ENCODE data around the gene ZMIZ1.

The ZMIZ1 gene

GRCh38 chr10:79152423-79152817, 83.7 kb downstream of the ZMIZ1 start:
- POLR2A ChIA-PET: no interaction called here
- WGBS (ENCODE audit: insufficient coverage): 98% methylated on average over 7 of the region's 7 CpGs
- no peaks in the 10 kb centered on the region for H3K9me3 ChIP-seq (ENCODE audit: control extremely low read depth in 1 of 5, control insufficient read depth in 4 of 5, insufficient read depth in 2 of 5, low read depth in 1 of 5, low read length in 4 of 5)
- no peak overlapping the region for H3K4me3 ChIP-seq (ENCODE audit: control insufficient read depth in 1 of 7, extremely low read depth in 1 of 7, insufficient read depth in 4 of 7, low read depth in 2 of 7, low read length in 6 of 7)
- no peaks in the 10 kb centered on the region for H3K27me3 ChIP-seq (replicated peaks in 2 of 5; ENCODE audit: control insufficient read depth in 4 of 5, insufficient read depth in 5 of 5, low read length in 4 of 5)
- CTCF ChIA-PET: interaction anchor here (1.0 to 42.3 kb wide), 4 partner anchors 8 to 43 kb away, joined by 3 to 517 read pairs (median 9); no protein-coding TSS in a partner anchor
- DNase-seq: no peak
- H3K27ac ChIP-seq (ENCODE audit: insufficient read depth in 1 of 2, low read depth in 1 of 2, low read length in 2 of 2, poor library complexity in 1 of 2, severe bottlenecking in 2 of 2): peak overlapping the region in 1 of 2 experiments; percentile 80
- peaks cover 0 to 89% (median 59%) of the 10 kb centered on the region in 4 experiments for H3K4me1 ChIP-seq (ENCODE audit: control extremely low read depth in 1 of 4, control insufficient read depth in 4 of 4, insufficient read depth in 4 of 4, low read length in 3 of 4)
- H3K36me3 ChIP-seq (ENCODE audit: control insufficient read depth in 4 of 4, insufficient read depth in 4 of 4, low read length in 3 of 4): peaks cover 0 to 85% (median 30%) of the 10 kb centered on the region in 4 experiments

GRCh38 chr10:79153745-79154144, 85.0 kb downstream of the ZMIZ1 start:
- Histone ChIP-seq H3K36me3 (ENCODE audit: control insufficient read depth in 4 of 4, insufficient read depth in 4 of 4, low read length in 3 of 4) (peaks cover 0 to 78% (median 32%) of the 10 kb centered on the region in 4 experiments), H3K9me3 (ENCODE audit: control extremely low read depth in 1 of 5, control insufficient read depth in 4 of 5, insufficient read depth in 2 of 5, low read depth in 1 of 5, low read length in 4 of 5) (no peaks in the 10 kb centered on the region), H3K27me3 (replicated peaks in 2 of 5; ENCODE audit: control insufficient read depth in 4 of 5, insufficient read depth in 5 of 5, low read length in 4 of 5) (no peaks in the 10 kb centered on the region), H3K4me3 (ENCODE audit: control insufficient read depth in 1 of 7, extremely low read depth in 1 of 7, insufficient read depth in 4 of 7, low read depth in 2 of 7, low read length in 6 of 7) (no peak overlapping the region), H3K4me1 (ENCODE audit: control extremely low read depth in 1 of 4, control insufficient read depth in 4 of 4, insufficient read depth in 4 of 4, low read length in 3 of 4) (peaks cover 0 to 89% (median 53%) of the 10 kb centered on the region in 4 experiments), H3K27ac (ENCODE audit: insufficient read depth in 1 of 2, low read depth in 1 of 2, low read length in 2 of 2, poor library complexity in 1 of 2, severe bottlenecking in 2 of 2) (peak overlapping the region in 1 of 2 experiments; percentile 80)
- 67% methylated on average over 7 of the region's 10 CpGs for WGBS (ENCODE audit: insufficient coverage)
- ChIA-PET CTCF (interaction anchor here (17.9 to 42.3 kb wide), 2 partner anchors 20 to 39 kb away, joined by 190 to 517 read pairs; no protein-coding TSS in a partner anchor), POLR2A (no interaction called here)
- DNase-seq: no peak

GRCh38 chr10:79155301-79156081, 86.7 kb downstream of the ZMIZ1 start:
- Histone ChIP-seq H3K36me3 (ENCODE audit: control insufficient read depth in 4 of 4, insufficient read depth in 4 of 4, low read length in 3 of 4) (peaks cover 0 to 74% (median 35%) of the 10 kb centered on the region in 4 experiments), H3K4me1 (ENCODE audit: control extremely low read depth in 1 of 4, control insufficient read depth in 4 of 4, insufficient read depth in 4 of 4, low read length in 3 of 4) (peaks cover 0 to 89% (median 45%) of the 10 kb centered on the region in 4 experiments)
- 80% methylated on average over 13 of the region's 14 CpGs for WGBS (ENCODE audit: insufficient coverage)

GRCh38 chr10:79156334-79157274, 87.8 kb downstream of the ZMIZ1 start:
- H3K36me3 ChIP-seq (ENCODE audit: control insufficient read depth in 4 of 4, insufficient read depth in 4 of 4, low read length in 3 of 4): peaks cover 0 to 75% (median 40%) of the 10 kb centered on the region in 4 experiments
- H3K27ac ChIP-seq (ENCODE audit: insufficient read depth in 1 of 2, low read depth in 1 of 2, low read length in 2 of 2, poor library complexity in 1 of 2, severe bottlenecking in 2 of 2): peak overlapping the region; percentile 41 to 70
- ChIA-PET POLR2A (no interaction called here), CTCF (interaction anchor here (1.4 to 42.3 kb wide), 8 partner anchors 7 to 36 kb away, joined by 3 to 517 read pairs (median 10); no protein-coding TSS in a partner anchor)
- H3K27me3 ChIP-seq (replicated peaks in 2 of 5; ENCODE audit: control insufficient read depth in 4 of 5, insufficient read depth in 5 of 5, low read length in 4 of 5): no peaks in the 10 kb centered on the region
- H3K4me1 ChIP-seq (ENCODE audit: control extremely low read depth in 1 of 4, control insufficient read depth in 4 of 4, insufficient read depth in 4 of 4, low read length in 3 of 4): peaks cover 0 to 83% (median 38%) of the 10 kb centered on the region in 4 experiments
- no peaks in the 10 kb centered on the region for H3K9me3 ChIP-seq (ENCODE audit: control extremely low read depth in 1 of 5, control insufficient read depth in 4 of 5, insufficient read depth in 2 of 5, low read depth in 1 of 5, low read length in 4 of 5)
- DNase-seq: no peak
- WGBS (ENCODE audit: insufficient coverage): 91% methylated on average over 18 of the region's 22 CpGs
- no peak overlapping the region for H3K4me3 ChIP-seq (ENCODE audit: control insufficient read depth in 1 of 7, extremely low read depth in 1 of 7, insufficient read depth in 4 of 7, low read depth in 2 of 7, low read length in 6 of 7)

More at GRCh38 chr10:79155301-79156081, 86.7 kb downstream of the ZMIZ1 start:
- no peak for DNase-seq
- ChIA-PET POLR2A (no interaction called here), CTCF (interaction anchor here (1.0 to 42.3 kb wide), 7 partner anchors 14 to 81 kb away, joined by 3 to 517 read pairs (median 7); no protein-coding TSS in a partner anchor)
- peak overlapping the region; percentile 9 to 80 for H3K27ac ChIP-seq (ENCODE audit: insufficient read depth in 1 of 2, low read depth in 1 of 2, low read length in 2 of 2, poor library complexity in 1 of 2, severe bottlenecking in 2 of 2)
- H3K27me3 ChIP-seq (replicated peaks in 2 of 5; ENCODE audit: control insufficient read depth in 4 of 5, insufficient read depth in 5 of 5, low read length in 4 of 5): no peaks in the 10 kb centered on the region
- H3K9me3 ChIP-seq (ENCODE audit: control extremely low read depth in 1 of 5, control insufficient read depth in 4 of 5, insufficient read depth in 2 of 5, low read depth in 1 of 5, low read length in 4 of 5): no peaks in the 10 kb centered on the region
- H3K4me3 ChIP-seq (ENCODE audit: control insufficient read depth in 1 of 7, extremely low read depth in 1 of 7, insufficient read depth in 4 of 7, low read depth in 2 of 7, low read length in 6 of 7): no peak overlapping the region

GRCh38 chr10:79158004-79158340, 89.2 kb downstream of the ZMIZ1 start:
- peak overlapping the region in 1 of 2 experiments; percentile 70 for H3K27ac ChIP-seq (ENCODE audit: insufficient read depth in 1 of 2, low read depth in 1 of 2, low read length in 2 of 2, poor library complexity in 1 of 2, severe bottlenecking in 2 of 2)

GRCh38 chr10:79158402-79159097, 89.8 kb downstream of the ZMIZ1 start:
- Histone ChIP-seq H3K9me3 (ENCODE audit: control extremely low read depth in 1 of 5, control insufficient read depth in 4 of 5, insufficient read depth in 2 of 5, low read depth in 1 of 5, low read length in 4 of 5) (no peaks in the 10 kb centered on the region), H3K4me3 (ENCODE audit: control insufficient read depth in 1 of 7, extremely low read depth in 1 of 7, insufficient read depth in 4 of 7, low read depth in 2 of 7, low read length in 6 of 7) (peak overlapping the region in 1 of 7 experiments; percentile 11), H3K4me1 (ENCODE audit: control extremely low read depth in 1 of 4, control insufficient read depth in 4 of 4, insufficient read depth in 4 of 4, low read length in 3 of 4) (peaks cover 0 to 85% (median 40%) of the 10 kb centered on the region in 4 experiments), H3K36me3 (ENCODE audit: control insufficient read depth in 4 of 4, insufficient read depth in 4 of 4, low read length in 3 of 4) (peaks cover 0 to 79% (median 47%) of the 10 kb centered on the region in 4 experiments), H3K27ac (ENCODE audit: insufficient read depth in 1 of 2, low read depth in 1 of 2, low read length in 2 of 2, poor library complexity in 1 of 2, severe bottlenecking in 2 of 2) (peak overlapping the region; percentile 20 to 70), H3K27me3 (replicated peaks in 2 of 5; ENCODE audit: control insufficient read depth in 4 of 5, insufficient read depth in 5 of 5, low read length in 4 of 5) (no peaks in the 10 kb centered on the region)
- WGBS (ENCODE audit: insufficient coverage): 66% methylated on average over 5 of the region's 9 CpGs
- DNase-seq: no peak
- ChIA-PET POLR2A (interaction anchor here (1.1 kb wide), 2 partner anchors 10 to 87 kb away, joined by 5 to 6 read pairs; no protein-coding TSS in a partner anchor), CTCF (interaction anchor here (0.9 to 42.3 kb wide), 8 partner anchors 9 to 34 kb away, joined by 3 to 517 read pairs (median 8); no protein-coding TSS in a partner anchor)

More at GRCh38 chr10:79158004-79158340, 89.2 kb downstream of the ZMIZ1 start:
- WGBS (ENCODE audit: insufficient coverage): 81% methylated on average over 5 of the region's 5 CpGs
- H3K27me3 ChIP-seq (replicated peaks in 2 of 5; ENCODE audit: control insufficient read depth in 4 of 5, insufficient read depth in 5 of 5, low read length in 4 of 5): no peaks in the 10 kb centered on the region
- ChIA-PET POLR2A (interaction anchor here (1.1 kb wide), 1 partner anchor 87 kb away, joined by 5 read pairs; no protein-coding TSS in a partner anchor), CTCF (interaction anchor here (0.5 to 42.3 kb wide), 7 partner anchors 9 to 1111 kb away, joined by 3 to 517 read pairs (median 12); no protein-coding TSS in a partner anchor)
- H3K4me3 ChIP-seq (ENCODE audit: control insufficient read depth in 1 of 7, extremely low read depth in 1 of 7, insufficient read depth in 4 of 7, low read depth in 2 of 7, low read length in 6 of 7): no peak overlapping the region
- H3K36me3 ChIP-seq (ENCODE audit: control insufficient read depth in 4 of 4, insufficient read depth in 4 of 4, low read length in 3 of 4): peaks cover 0 to 79% (median 48%) of the 10 kb centered on the region in 4 experiments
- peaks cover 0 to 85% (median 37%) of the 10 kb centered on the region in 4 experiments for H3K4me1 ChIP-seq (ENCODE audit: control extremely low read depth in 1 of 4, control insufficient read depth in 4 of 4, insufficient read depth in 4 of 4, low read length in 3 of 4)
- DNase-seq: no peak
- no peaks in the 10 kb centered on the region for H3K9me3 ChIP-seq (ENCODE audit: control extremely low read depth in 1 of 5, control insufficient read depth in 4 of 5, insufficient read depth in 2 of 5, low read depth in 1 of 5, low read length in 4 of 5)

Measured in common myeloid progenitor, CD34-positive (primary cell).